ENCODE measurements around the gene IMPDH2. TPM values are rescaled to one million over a fixed set of nuclear protein-coding genes. Genes with fewer than 3 reads are reported as not detected.

Gene IMPDH2
- total and polyA plus RNA-seq, 8 donors, result 107 to 320 (median 159) TPM

DNA sequence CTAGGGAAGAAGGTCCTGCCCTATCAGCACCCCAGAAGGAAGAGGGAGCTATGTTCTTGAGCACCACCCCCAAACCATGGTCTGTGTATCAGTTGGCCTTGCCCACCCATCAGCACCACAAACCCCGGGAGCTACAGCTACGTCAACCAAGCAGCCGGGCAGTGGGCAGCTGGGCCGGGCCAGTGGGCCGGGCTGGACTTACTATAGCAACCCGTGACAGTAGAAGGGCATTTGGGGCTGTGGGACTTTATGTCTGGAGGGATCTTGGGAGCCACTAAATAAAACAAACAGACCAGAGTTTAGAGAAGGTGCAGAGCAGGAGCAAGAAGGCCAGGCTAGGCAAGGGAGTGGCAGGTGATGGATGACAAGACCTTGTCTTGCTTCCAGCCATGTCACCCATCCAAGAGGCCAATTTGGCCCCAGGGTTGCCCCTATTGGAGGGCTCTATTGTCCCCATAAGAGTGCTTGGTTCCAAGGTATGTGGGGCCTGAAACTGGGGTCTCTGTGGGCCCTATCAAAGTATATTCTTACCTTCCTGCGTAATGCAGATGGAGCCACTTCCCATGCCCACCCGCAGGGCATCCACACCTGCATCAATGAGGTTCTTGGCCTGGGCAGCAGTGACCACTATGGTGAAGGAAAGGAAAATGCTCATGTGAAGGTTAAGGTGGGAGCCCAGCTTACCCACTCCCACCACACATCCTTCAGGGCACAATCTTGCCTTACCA is 3.2 kb downstream of the IMPDH2 start:
- Histone ChIP-seq H3K4me1 (peaks cover 6 to 24% (median 9%) of the 10 kb centered on the region in 3 donors), H3K4me3 (no peak overlapping the region), H3K9me3 (no peaks in the 10 kb centered on the region), H3K27ac (no peak overlapping the region), H3K27me3 (no peaks in the 10 kb centered on the region), H3K36me3 (peaks cover 0 to 32% (median 18%) of the 10 kb centered on the region in 3 donors)
- intact Hi-C loops (cut with DNase I), result loop anchor here in 1 of 3 donors (10.0 kb wide), 1 partner anchor 69 kb away; the partner anchor contains the start of gene QRICH1
- TF ChIP-seq, protein P1, sequence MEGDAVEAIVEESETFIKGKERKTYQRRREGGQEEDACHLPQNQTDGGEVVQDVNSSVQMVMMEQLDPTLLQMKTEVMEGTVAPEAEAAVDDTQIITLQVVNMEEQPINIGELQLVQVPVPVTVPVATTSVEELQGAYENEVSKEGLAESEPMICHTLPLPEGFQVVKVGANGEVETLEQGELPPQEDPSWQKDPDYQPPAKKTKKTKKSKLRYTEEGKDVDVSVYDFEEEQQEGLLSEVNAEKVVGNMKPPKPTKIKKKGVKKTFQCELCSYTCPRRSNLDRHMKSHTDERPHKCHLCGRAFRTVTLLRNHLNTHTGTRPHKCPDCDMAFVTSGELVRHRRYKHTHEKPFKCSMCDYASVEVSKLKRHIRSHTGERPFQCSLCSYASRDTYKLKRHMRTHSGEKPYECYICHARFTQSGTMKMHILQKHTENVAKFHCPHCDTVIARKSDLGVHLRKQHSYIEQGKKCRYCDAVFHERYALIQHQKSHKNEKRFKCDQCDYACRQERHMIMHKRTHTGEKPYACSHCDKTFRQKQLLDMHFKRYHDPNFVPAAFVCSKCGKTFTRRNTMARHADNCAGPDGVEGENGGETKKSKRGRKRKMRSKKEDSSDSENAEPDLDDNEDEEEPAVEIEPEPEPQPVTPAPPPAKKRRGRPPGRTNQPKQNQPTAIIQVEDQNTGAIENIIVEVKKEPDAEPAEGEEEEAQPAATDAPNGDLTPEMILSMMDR (IDR thresholded peaks at IDR 0.05), result no peak
- whole genome bisulfite sequencing, 2 donors, result 86 to 87% methylated on average over 8 of the region's 8 CpGs
- FAIRE-seq (no peak), ATAC-seq (no peak), DNase-seq (peak in 1 of 6 donors; percentile 21)

DNA sequence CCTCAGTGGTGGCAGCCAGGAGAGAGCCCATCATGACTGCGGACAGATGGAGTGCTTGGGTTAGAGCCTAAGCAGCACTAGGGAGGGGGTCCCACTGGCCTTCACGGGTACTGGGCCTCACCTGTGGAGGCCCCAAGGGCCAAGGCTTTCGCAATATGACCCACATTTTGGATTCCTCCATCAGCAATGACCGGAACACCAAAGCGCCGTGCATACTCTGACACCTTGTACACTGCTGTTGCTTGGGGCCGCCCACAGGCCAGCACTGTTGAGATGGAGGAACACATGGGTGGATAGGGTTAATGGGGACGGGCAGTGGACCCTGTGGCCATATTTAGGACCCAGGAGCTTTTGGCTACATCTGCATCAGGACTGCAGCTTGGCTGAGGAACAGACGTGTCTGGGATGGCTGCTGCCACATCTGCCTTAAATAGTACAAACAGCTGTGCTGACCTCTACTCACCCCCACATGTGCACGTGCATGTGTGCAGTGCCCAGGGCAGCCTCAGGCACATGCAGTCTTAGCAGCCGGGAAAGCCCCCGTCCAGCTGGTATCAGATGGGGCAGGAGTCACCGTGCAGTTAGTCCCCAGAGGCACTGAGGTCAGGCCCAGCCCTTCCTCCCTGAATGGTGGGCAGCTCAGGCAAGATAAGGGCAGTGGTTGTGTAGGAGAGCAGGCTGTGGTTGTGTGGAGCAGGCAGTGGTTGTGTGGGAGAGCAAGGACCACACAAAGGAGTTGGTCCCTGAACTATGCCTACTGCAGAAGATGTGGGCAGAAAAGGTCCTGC is 4.0 kb downstream of the IMPDH2 start:
- H3K9me3 ChIP-seq, result no peaks in the 10 kb centered on the region
- DNase-seq, result no peak
- H3K27ac ChIP-seq, result no peak overlapping the region
- H3K4me1 ChIP-seq, result peaks cover 6 to 24% (median 9%) of the 10 kb centered on the region in 3 donors
- FAIRE-seq, result no peak
- peaks cover 0 to 32% (median 18%) of the 10 kb centered on the region in 3 donors for H3K36me3 ChIP-seq
- intact Hi-C loops (cut with DNase I), result loop anchor here in 1 of 3 donors (10.0 kb wide), 1 partner anchor 70 kb away; the partner anchor contains the start of gene QRICH1
- TF ChIP-seq, protein P1 (IDR thresholded peaks at IDR 0.05), result no peak
- H3K27me3 ChIP-seq, result no peaks in the 10 kb centered on the region
- no peak overlapping the region for H3K4me3 ChIP-seq
- 76 to 77% methylated on average over 13 of the region's 13 CpGs for WGBS, 2 donors
- no peak for ATAC-seq

DNA sequence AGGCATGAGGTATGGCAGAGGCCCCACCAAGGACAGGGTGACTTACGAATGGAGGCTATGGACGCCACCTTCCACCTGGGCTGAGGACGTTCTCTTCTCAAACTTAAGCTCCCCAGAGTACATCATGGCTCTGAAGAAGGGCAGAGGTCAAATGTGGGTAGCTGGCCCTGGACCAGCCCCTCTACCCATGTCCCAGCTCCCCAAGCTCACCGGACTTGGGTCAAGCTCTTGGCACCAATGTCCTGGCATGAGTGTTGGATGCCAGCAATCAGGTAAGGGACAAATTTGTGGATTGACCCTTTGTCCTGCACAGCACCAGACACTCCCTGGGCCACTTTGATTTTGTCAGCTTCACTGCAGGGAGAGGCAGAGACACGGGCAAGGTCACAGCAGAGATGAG is 4.7 kb downstream of the IMPDH2 start:
- H3K9me3 ChIP-seq, result no peaks in the 10 kb centered on the region
- H3K4me1 ChIP-seq, result peaks cover 6 to 30% (median 9%) of the 10 kb centered on the region in 3 donors

DNA sequence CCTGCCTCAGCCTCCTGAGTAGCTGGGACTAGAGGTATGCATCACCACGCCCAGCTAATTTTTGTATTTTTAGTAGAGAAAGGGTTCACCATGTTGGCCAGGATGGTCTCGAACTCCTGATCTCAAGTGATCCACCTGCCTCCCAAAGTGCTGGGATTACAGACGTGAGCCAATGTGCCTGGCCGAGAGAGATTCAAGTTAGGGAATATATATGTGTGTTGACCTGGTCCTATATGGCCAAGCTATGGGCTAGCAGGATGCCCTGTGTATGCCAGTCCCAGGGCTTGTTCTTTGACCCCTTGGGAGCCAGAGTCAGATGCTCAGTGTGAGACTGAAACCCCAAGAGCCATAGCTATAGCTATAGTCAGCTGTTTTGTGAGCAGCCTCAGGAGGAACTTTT is 5.4 kb downstream of the IMPDH2 start:
- Histone ChIP-seq H3K9me3 (no peaks in the 10 kb centered on the region), H3K4me3 (no peak overlapping the region), H3K4me1 (peaks cover 9 to 36% (median 13%) of the 10 kb centered on the region in 3 donors), H3K36me3 (peaks cover 0 to 32% (median 18%) of the 10 kb centered on the region in 3 donors), H3K27ac (no peak overlapping the region), H3K27me3 (no peaks in the 10 kb centered on the region)
- FAIRE-seq (no peak), ATAC-seq (no peak), DNase-seq (no peak)
- intact Hi-C loops (cut with DNase I), result loop anchor here in 1 of 3 donors (10.0 kb wide), 1 partner anchor 71 kb away; the partner anchor contains the start of gene QRICH1
- 84 to 89% methylated on average over 4 of the region's 4 CpGs for WGBS, 2 donors
- TF ChIP-seq, protein P1 (IDR thresholded peaks at IDR 0.05), result no peak

More for the DNA sequence above, 4.7 kb downstream of the IMPDH2 start:
- 73 to 79% methylated on average over 5 of the region's 5 CpGs for WGBS, 2 donors
- no peak for DNase-seq
- Histone ChIP-seq H3K4me3 (no peak overlapping the region), H3K27ac (no peak overlapping the region), H3K36me3 (peaks cover 0 to 32% (median 18%) of the 10 kb centered on the region in 3 donors), H3K27me3 (no peaks in the 10 kb centered on the region)
- intact Hi-C loops (cut with DNase I), result loop anchor here in 1 of 3 donors (10.0 kb wide), 1 partner anchor 70 kb away; the partner anchor contains the start of gene QRICH1
- TF ChIP-seq, protein P1 (IDR thresholded peaks at IDR 0.05), result no peak
- no peak for ATAC-seq
- FAIRE-seq, result no peak

All from pancreas (tissue), 10 donors.